ENCODE results near the gene C1orf159.

- TF ChIP-seq SUZ12 (IDR thresholded peaks at IDR 0.05) (no peak), TARDBP (IDR thresholded peaks at IDR 0.05) (no peak), SP1 (IDR thresholded peaks at IDR 0.05) (no peak), FOXA1 (IDR thresholded peaks at IDR 0.05) (no peak), PKNOX1 (IDR thresholded peaks at IDR 0.05) (no peak), HDGF (IDR thresholded peaks at IDR 0.05; ENCODE audit: borderline replicate concordance) (no peak), FOXK2 (IDR thresholded peaks at IDR 0.05) (no peak), ZNF384 (IDR thresholded peaks at IDR 0.05) (no peak), NFRKB (IDR thresholded peaks at IDR 0.05) (no peak), FOXM1 (IDR thresholded peaks at IDR 0.05; ENCODE audit: borderline replicate concordance) (no peak), L3MBTL2 (conservative IDR thresholded peaks at IDR 0.05) (no peak), ELF4 (IDR thresholded peaks at IDR 0.05) (no peak), LEF1 (IDR thresholded peaks at IDR 0.05; ENCODE audit: borderline replicate concordance) (no peak), BHLHE40 (IDR thresholded peaks at IDR 0.05; ENCODE audit: borderline replicate concordance) (no peak)
Observed at GRCh38 chr1:1089731-1090423, 26.0 kb downstream of the C1orf159 start.

All from HEK293T (cell line).